Stimulated activated CD4-positive, alpha-beta T cell treated with anti-CD3 and anti-CD28 coated beads, Interleukin-1b, Interleukin-23, amount 100 ng/mL, for 1 hour (primary cell): ENCODE measurements around the gene MAD1L1.
A peak's percentile ranks its signal among the peaks of the same experiment; 100 is the strongest.

ENCODE experiments used
- DNase-seq, 2 donors: peaks; one replicate each; pipeline ENCODE4 v3.0.0-alpha.2; 2020; ENCODE audit warnings: low read depth in 2 of 2

MAD1L1 gene

DNA sequence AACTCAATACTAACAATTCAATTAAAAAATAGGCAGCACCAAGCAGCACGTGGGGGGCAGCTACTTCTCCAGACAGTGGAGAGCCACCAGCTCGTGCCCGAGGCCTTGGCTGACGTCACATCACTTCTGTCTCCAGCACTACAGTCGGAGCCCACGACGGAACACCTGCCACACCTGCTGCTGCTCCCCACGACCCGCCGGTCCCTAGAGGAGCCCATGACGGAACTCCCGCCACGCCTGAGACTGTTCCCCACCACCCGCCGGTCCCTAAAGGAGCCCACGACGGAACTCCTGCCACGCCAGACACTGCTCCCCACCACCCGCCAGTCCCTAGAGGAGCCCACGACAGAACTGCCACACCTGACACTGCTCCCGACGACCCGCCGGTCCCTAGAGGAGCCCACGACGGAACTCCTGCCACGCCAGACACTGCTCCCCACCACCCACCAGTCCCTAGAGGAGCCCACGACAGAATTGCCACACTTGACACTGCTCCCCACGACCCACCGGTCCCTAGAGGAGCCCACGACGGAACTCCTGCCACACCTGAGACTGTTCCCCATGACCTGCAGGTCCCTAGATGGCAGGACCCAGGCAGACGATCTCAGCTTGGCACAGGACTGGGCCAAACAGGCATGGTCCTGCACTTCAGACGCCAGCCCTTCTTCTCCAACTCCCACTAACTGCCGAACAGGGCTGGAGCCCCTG, 304.7 kb downstream of the MAD1L1 start:
- no peak for DNase-seq

DNA sequence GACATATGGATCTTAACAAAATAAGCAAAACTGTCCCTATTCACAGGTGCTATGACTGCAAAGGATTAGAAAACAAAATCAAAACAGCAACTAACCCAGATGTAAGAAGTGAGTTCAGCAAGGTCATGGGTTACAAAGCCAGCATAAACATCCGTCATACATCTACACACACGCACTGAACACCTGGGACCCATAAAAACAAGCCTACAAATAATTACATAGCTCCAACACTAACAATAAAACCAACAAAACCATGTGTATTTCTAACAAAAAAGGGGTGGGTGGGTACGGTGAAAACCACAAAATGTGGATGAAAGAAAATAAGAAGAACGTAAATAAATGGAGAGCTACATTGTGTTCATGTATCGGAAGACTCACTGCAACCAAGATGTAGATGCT, 305.8 kb downstream of the MAD1L1 start:
- DNase-seq: no peak

DNA sequence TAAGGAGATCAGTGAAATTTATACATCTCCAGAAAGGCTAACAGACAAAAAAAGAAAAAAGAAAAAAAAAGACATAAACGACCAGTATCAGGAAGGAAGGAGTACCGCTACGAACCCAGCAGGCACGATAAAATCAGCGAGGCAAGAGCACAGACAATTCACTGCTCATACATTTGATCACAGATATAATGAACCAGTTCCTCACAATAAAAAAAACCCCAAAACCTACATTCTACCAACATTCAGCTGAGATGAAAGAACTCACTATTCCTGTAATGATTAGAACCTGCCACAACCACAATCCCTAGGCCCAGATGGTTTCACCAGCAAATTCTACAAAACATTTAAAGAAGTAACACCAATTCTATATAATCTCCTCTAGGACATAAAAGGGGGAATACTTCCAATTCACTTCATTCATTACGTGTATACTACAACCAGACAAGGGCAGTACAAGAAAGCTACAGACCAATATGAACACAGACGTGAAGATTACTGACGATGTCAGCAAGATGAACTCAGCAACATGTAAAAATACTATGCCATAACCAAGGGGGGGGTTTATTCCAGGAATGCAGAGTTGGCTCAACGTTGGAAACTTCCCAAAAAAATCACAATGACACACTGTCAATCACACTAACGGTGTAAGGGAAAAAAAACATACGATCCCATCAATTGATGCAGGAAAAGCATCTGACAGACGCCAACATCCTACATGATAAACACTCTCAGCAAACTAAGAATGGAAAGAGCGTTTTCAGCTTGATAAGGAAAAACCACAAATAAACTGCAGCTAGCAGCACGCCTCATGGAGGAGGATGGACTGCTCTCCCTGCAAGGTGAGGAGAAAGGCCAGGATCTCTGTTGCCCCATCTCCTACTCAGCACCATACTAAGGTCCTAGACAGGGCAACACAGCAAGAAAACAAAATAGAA, 306.5 kb downstream of the MAD1L1 start:
- no peak for DNase-seq

DNA sequence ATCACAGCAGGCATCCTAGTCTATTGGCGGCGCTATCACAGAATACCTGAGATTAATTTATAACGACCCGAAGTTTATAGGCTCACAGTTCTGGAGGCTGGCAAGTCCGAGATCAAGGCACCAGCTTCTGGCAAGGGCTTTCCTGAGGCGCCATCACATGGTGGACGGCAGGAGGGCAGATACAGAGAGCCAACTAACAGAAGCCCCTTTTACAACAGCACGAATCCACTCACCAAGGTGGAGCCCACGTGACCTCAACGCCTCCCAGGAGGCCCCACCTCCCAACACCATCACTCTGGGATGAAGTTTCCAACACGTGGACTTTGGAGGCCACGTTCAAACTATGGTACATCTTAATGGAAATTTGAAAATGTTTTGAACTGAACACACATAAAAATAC, 307.4 kb downstream of the MAD1L1 start:
- DNase-seq: no peak

DNA sequence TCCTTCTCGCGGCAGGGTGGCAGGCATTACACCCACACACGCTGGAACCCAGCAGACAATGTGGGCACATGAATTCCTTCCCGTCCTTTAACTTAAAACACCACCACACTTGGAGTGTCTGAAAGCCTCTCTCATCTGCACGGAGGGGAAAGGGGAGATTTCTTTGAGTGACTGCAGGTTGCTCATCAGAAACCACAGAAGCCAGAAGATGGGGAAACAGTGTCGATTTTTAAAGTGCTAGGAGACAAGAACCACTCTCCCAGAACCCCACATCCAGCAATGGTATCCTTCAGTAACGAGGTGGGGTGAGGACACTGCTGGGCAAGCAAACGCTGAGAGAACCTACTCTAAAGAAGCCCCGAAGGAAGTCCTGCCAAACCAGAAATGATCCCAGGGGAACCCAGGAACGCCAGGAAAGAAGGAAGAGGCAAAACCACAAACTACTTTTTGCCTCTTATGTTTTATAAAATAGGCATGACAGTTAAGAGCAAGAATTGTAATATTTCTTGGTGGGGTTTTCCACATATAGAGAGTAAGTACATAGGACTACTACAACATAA, 308.4 kb downstream of the MAD1L1 start:
- no peak for DNase-seq

DNA sequence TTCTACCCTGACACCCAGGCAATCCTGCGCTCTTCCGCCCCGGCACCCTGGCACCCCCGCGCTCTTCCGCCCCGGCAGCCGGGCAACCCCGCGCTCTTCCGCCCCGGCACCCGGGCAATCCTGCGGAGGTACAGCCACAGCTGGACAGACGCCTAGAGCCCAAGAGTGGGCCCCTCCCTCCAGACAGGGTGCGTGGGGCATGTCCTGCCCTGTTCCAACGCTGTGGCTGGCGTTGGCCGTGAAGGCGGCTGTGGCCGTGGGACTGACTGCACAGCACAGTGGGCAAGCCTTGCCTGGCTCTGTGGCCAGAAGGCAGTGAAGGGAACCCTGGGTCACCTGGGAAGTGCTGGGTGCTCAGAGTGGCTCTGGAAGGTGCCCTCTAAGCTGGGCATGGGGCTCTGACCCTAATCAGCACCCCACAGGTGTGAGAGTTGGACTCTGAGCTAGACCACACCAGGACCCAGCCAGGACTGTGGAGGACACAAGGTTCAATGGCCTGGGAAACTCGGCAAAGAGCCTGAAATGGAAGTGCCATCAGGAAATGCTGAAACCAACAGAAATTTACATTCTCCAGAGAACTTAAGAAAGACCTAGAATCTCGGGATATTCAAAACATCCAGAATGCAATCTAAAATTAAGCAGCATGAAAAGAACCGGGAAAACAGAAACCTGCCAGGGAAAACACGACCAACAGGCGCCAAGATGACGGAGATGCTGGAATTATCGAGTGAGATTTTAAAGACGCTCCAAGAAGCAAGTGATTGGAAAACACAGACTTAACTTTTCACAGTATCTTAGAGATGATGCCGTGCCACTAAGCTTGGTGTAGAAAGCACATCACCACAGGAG, 309.1 kb downstream of the MAD1L1 start:
- DNase-seq: no peak

DNA sequence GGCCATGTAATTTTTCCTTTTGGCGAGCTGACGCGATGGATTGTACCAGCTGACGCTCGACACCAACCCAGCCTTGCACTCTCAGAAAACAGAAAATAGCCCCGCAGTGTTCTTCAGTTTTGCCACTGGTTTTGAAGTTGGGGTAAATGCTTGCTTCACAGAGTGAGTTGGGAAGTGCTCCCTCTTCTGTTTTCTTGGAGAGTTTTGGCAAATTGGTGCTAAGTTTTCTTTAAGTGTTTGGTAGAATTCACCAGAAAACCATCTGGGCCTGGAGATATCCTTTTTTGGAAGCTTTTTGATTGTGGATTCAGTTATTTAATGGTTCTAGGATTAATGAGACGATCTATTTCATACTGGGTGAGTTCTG, 309.9 kb downstream of the MAD1L1 start:
- DNase-seq: no peak

DNA sequence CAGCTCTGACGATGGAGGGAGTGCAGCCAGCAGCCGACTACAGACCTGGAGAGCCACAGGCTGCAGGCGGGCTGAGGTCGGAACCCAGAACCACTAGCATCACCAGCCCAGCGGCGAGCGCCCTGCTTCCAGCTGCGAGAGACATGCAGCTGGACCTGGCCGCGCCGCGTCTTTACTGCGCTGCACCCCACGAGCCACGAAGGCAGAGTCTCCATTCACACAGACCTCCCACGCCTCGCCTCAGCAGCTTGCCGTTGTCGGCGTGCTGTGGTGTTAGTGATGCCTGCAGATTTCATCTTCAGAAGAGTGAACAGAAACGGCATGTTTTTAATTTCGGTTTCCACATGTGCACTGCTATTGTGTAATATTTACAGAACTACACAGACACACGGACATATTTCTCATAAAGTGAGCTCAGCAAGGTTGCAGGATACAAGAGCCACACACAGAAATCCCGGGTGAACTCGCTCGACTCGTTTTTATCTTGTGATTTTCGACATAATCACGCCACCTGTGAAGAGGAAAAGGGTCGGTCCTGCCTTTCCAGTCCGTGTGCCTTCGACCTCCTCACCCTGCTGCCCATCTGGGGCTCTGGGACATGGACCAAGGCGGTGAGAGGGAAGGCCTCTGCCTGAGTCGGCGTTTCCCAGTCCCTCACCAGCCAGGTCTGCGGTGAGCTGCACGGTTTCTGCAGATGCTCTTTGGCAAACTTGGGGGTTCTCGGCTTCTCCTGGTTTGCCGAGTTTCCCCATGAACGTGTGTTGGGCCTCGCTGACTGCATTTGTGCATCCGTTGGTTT, 310.5 kb downstream of the MAD1L1 start:
- peak in 1 of 2 donors; percentile 46 for DNase-seq

DNA sequence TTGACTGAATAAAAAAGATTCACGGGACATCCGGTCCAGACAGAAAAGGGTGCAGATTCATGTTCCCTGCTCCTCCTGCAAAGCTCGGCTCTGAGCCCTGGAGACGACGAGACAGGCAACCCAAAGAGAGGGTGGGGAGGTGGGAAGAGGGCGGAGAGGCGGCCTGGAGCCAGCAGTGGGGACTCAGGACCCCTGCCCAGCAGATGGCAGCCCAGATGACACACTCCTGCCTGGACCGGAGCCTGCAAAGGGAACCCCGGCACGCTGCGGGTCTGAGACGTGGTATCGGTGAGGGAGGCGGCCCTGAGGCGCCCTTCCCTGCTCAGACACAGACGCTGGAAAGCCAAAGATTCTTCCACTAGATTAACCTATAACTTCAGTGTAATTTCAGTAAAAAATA, 311.9 kb downstream of the MAD1L1 start:
- no peak for DNase-seq

DNA sequence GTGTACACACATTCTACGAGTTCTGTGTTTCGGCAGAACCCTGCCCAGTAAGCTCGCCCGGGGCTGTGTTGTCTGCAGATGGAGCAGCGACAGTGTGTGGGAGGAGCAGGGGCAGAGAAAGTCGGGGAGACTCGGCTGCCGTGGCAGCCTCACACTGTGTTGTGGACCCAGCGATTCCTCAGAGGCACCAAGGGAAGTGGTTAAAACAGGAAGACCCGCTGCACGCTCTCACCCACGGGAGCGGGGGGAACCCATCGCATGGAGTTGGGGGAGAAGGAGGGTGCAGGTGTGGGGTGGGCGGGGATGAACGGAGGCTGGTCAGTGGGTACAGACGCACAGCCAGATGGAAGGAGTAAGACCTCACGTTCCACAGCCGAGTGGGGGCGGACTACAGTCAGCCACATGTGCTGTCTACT, 312.5 kb downstream of the MAD1L1 start:
- DNase-seq: no peak

DNA sequence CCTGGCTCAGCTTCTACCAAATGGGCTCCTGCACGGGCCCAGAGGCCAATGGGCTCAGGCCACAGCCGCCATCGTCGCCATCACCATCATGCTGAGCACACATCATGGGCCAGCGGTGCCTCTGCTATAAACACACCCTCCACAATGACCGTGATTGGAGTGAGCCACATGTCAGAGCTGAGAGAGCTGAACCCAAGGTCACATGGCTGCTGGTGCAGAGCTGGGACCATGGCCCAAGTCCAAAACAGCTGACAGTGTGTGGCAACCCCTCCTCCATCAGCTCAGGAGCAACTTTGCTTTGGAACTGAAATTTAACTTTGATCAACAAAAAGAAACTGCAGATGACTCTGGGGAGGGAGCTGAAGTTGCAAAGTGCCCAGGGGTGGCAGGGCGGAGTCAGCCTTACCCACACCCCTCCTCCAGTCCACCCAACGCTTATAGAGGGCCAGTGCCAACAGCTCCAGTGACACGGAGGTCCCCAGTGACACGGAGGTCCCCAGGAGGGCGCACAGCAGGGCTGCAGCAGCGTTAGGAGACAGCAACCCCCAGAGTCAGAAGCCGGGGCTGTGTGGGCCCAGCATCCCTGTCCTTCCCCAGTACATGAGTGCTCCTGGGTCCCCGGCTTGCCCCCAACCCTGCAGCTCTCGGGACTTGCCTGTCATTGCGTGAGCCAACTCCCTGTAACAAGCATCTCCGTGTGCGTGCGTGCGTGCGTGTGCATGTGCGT, 313.0 kb downstream of the MAD1L1 start:
- DNase-seq: no peak

DNA sequence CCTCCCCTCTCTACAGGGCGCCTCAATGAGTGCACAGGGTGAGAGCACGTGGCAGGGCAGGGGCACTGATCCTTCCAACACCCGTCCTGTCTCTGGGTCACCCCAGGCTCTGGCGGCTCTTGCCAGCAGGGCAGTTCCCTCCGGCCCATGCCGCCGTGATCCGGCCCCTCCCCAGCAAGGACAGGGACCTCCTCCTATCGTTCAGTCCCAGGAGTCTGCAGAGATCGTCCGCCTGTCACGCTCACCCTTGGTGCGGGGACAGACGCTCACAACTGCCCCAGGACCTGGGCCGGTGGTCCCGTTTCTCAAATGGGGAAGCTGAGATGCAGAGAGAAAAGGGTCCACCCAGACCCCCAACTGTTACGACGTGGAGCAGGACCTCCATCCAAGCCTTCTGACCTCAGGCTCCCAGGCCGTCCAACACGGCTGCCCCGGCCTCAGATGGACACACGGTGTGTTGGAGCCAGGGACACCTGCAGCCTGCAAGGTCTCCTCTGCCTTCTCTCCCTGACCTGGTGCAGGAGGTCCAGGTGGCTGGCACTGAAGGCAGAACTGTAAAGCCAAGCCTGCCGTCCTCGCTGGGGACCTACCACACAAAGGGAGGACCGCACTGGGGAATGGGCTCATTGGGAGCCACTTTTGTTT, 313.7 kb downstream of the MAD1L1 start:
- no peak for DNase-seq

DNA sequence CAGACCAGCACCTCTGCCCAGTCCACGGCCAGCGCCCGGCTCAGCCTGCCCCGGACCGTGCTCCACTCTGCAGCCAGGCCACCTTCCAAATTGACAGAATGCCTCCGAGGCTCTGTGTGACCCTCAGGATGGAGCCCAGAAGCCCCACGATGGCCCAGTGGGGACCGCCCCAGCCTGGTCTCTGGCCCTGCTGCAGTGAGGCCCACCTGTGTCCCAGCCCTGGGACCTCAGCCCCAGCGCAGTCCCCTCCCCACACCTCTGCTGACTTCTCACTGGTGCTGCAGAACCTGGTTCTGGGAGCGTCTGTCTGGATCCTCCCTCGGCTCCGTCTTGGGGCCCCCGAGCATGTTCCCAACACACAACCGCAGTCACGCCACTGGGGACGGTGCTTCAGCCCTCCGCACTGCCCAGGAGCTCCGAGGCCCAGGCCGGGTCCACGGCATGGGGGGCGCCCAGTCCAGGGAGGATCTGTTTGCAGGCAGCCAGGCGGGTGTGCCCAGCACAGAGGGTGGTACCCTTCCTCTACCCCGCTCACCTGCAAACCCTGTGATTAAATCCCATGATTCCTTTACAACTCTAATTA, 314.6 kb downstream of the MAD1L1 start:
- DNase-seq: no peak

DNA sequence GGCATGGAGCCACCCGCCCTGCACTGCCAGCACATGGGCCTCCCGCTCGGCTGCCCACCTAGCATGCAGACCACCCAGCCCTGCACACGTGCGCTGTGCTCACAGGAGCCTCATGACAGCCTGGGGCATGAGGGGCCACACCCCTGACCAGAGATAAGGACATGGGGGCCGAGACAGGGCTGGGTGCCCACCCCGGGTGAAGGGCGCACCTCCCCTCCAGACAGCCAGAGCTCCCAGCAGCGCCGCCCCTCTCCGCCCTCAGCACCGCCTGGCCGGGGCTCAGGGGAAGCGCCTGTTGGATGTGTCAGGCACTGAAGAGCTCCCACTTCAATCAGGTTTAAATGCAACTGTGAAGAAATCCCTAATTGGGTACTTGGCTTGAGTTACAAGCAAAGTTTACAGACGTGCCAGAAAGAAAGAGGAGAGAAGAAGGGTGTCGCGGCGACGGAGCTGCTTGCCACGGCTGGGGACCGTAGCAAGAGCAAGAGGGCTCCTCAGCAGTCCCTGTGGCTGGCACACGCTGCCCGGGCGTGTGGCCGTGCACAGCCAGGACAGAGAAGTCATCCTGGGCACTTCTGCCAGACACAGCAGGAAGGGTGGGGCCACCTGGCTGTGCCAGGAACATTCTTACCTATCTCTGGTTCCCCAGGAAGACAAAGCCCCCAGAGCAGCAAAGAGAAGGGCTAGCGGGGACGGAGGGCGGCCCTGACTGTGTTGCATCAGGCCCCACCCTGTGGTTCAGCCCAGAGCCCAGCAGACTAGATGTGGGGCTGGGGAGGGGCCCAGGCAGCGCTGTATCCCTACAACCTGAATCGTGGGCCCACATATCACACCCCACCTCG, 315.3 kb downstream of the MAD1L1 start:
- no peak for DNase-seq

DNA sequence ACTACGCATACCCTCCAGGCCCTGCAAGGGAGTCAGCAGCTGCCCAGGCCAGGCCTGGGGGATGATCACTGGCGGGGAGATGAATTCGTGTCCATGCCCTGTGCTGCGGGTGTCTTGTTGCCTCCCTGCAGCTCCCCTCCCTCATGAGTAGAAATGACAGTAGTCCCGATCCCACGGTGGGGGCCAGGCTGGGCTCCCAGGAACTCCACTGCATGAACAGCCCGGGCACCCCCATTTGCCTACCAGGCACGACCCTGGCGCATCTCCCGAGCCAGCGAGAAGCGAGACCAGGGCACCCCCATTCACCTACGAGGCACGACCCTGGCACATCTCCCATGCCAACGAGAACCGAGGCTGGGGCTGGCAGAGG, 316.2 kb downstream of the MAD1L1 start:
- no peak for DNase-seq

DNA sequence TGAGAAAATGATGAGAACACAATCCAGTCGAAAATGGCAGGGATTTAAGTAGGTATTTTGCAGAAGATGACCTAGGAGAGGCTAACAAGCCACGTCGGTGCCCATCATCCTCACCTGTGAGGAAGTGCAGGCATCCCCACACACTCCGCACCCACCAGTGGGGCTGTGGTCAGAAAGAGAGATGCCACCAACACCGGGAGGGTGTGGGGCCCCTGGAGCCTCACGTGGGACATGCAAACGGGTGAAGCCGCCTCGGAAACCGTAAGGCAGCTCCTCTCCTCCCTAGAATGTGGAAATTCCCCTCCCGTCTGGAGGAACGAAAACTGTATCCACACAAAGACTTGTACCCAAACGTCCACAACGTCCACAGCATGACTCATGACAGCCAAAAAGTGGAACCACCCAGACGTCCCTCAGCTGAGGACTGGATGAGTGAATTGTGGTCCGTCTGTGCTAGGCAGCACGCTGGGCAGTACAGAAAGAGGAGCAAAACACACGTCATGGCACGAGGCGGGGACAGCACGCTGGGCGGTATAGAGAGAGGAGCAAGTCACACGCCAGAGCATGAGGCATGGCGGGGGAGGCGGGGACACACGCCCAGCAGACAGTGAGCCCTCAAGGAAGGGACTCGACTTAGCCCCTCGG, 316.7 kb downstream of the MAD1L1 start:
- no peak for DNase-seq

DNA sequence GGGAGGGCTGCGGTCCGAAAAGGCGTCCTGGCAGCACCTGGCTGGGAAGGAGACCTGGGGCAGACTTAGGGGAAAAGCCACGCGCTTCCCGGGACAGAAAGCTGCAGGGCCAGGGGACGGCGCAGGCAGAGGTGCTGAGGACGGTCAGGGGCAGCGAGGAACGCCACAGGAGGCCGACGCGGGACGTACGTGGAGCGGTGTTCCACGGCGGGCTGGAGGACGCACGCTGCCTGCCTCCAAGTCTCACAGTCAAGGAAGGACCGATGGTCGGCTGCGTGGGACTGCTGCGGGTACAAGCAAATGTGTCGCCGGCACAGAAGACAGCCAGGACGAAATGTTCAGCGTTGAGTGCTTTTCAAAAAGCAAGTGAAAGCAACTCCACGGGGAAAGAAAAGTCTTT, 317.4 kb downstream of the MAD1L1 start:
- DNase-seq: no peak

DNA sequence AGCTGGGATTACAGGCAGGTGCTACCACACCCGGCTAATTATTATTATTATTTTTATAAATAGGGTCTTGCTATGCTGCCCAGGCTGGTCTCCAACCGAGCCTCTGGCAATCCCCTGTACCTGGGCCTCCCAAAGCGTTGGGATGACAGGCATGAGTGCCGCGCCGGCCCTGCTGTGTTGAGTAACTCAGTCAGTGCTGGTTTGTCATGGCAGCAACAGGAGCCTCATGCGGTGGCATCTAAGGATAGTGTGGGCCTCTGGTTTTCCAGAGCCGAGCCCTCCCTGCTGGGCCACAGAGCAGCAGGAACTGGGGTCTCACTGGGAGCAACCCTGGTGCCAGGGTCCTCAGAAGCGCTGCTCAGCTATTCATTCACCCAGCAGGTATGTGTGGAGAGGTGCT, 318.0 kb downstream of the MAD1L1 start:
- DNase-seq: no peak
